Esophagus muscularis mucosa (tissue), 4 donors: ENCODE measurements around the gene HAUS5. TPM values are rescaled to one million over a fixed set of nuclear protein-coding genes. Genes with fewer than 3 reads are reported as not detected.

Experiments
- DNase-seq: peaks from one replicate; pipeline ENCODE4 v3.0.0-alpha.2; 2017; ENCODE audit errors: extremely low spot score
- H3K27ac ChIP-seq, 4 donors: fragments of 200-600 bp; sonication (generic); replicated peaks in 1 of 4; 1 replicate in 3 of 4; 2 replicates in 1 of 4; pipeline ENCODE4 v1.5.1; 2016 to 2019; ENCODE audit warnings: mild to moderate bottlenecking in 1 of 4
- H3K27me3 ChIP-seq, 4 donors: fragments of 200-600 bp; sonication (generic); one replicate each; pipeline versions ENCODE4 v1.5.1 to v1.6.0; 2016 to 2019
- H3K36me3 ChIP-seq, 4 donors: fragments of 200-600 bp; sonication (generic); one replicate each; pipeline ENCODE4 v1.5.1; 2016 to 2019
- H3K4me1 ChIP-seq, 4 donors: fragments of 200-600 bp; sonication (generic); one replicate each; pipeline ENCODE4 v1.5.1; 2016 to 2019
- H3K4me3 ChIP-seq, 4 donors: fragments of 200-600 bp; sonication (generic); 1 replicate in 2 of 4; 2 replicates in 2 of 4; pipeline ENCODE4 v1.5.1; 2016 to 2019; ENCODE audit warnings: mild to moderate bottlenecking in 4 of 4, moderate library complexity in 1 of 4
- H3K9me3 ChIP-seq, 4 donors: fragments of 200-600 bp; sonication (generic); 1 replicate in 3 of 4; 2 replicates in 1 of 4; pipeline ENCODE4 v1.5.1; 2016 to 2019
- CTCF ChIP-seq, 3 experiments: fragments of 200-600 bp in 2 of 3; fragments of 450-650 bp in 1 of 3; sonication (generic) in 2 of 3; IDR thresholded peaks; one replicate each; pipeline ENCODE4 v1.5.1; 2017 to 2019; ENCODE audit warnings: antibody characterized with exemption in 3 of 3, mild to moderate bottlenecking in 2 of 3, moderate library complexity in 1 of 3
- EP300 ChIP-seq: sonication (generic); formaldehyde crosslinking; IDR thresholded peaks from one replicate; pipeline ENCODE4 v1.6.1; 2017; ENCODE audit warnings: antibody characterized with exemption
- POLR2A ChIP-seq: fragments of 450-650 bp; IDR thresholded peaks from one replicate; pipeline ENCODE4 v1.6.1; 2017; ENCODE audit warnings: antibody characterized with exemption, moderate library complexity, mild to moderate bottlenecking, low read depth
- POLR2AphosphoS5 ChIP-seq, 2 donors: sonication (generic); formaldehyde crosslinking; IDR thresholded peaks; one replicate each; pipeline ENCODE4 v1.6.1; 2017; ENCODE audit warnings: antibody characterized with exemption in 2 of 2
- WGBS: methylation state at CpG from one replicate; pipeline ENCODE4 v1.1.5; 2018; 5-methylcytosine and 5-hydroxymethylcytosine counted together
- intact Hi-C: fragments of 100-400 bp; cut with DNase I; formaldehyde crosslinking; loops from one replicate; pipeline ENCODE4 v1.15.1; 2023
- total RNA-seq, 4 donors: library from RNA; depleted of rRNA; stranded (reverse); fragments of >200 nt; gene quantifications; one replicate each; pipeline versions ENCODE4 v1.1.0 to v1.2.1, GENCODE V29; 2016

HAUS5 gene
- total RNA-seq, 4 donors from 2014 or later = 3.7 to 4.7 (median 4.3) TPM

GRCh38 chr19:35618857-35619256 lies 6.3 kb downstream of the HAUS5 start:
- TF ChIP-seq POLR2AphosphoS5 (IDR thresholded peaks at IDR 0.05) (no peak), POLR2A (no peak), EP300 (no peak), CTCF (IDR thresholded peaks at IDR 0.05) (no peak)
- no peaks in the 10 kb centered on the region for H3K9me3 ChIP-seq
- no peak overlapping the region for H3K27ac ChIP-seq
- H3K27me3 ChIP-seq = no peaks in the 10 kb centered on the region
- no peak for DNase-seq
- WGBS = 73% methylated on average over 7 of the region's 7 CpGs
- no peak overlapping the region for H3K4me3 ChIP-seq
- peaks cover 0 to 67% (median 37%) of the 10 kb centered on the region in 4 donors for H3K36me3 ChIP-seq
- intact Hi-C loops = no loop called here
- no peaks in the 10 kb centered on the region for H3K4me1 ChIP-seq

- no peaks in the 10 kb centered on the region for H3K4me1 ChIP-seq
- intact Hi-C loops = no loop called here
- WGBS = 96% methylated on average over 6 of the region's 12 CpGs
- H3K9me3 ChIP-seq = no peaks in the 10 kb centered on the region
- H3K4me3 ChIP-seq = no peak overlapping the region
- no peak for DNase-seq
- no peak overlapping the region for H3K27ac ChIP-seq
- no peaks in the 10 kb centered on the region for H3K27me3 ChIP-seq
- H3K36me3 ChIP-seq = peaks cover 0 to 67% (median 37%) of the 10 kb centered on the region in 4 donors
- TF ChIP-seq POLR2AphosphoS5 (IDR thresholded peaks at IDR 0.05) = no peak
- no peak for TF ChIP-seq POLR2A
- no peak for TF ChIP-seq EP300
- TF ChIP-seq CTCF (IDR thresholded peaks at IDR 0.05) = no peak
These were observed 6.9 kb downstream of the HAUS5 start for GRCh38 chr19:35619290-35619923.

GRCh38 chr19:35620001-35620400 lies 7.5 kb downstream of the HAUS5 start:
- Histone ChIP-seq H3K9me3 (no peaks in the 10 kb centered on the region), H3K4me3 (no peak overlapping the region), H3K36me3 (peaks cover 0 to 65% (median 35%) of the 10 kb centered on the region in 4 donors), H3K4me1 (no peaks in the 10 kb centered on the region), H3K27ac (no peak overlapping the region), H3K27me3 (no peaks in the 10 kb centered on the region)
- 90% methylated on average over 17 of the region's 17 CpGs for WGBS
- no peak for TF ChIP-seq EP300
- no peak for TF ChIP-seq CTCF (IDR thresholded peaks at IDR 0.05)
- no peak for TF ChIP-seq POLR2A
- TF ChIP-seq POLR2AphosphoS5 (IDR thresholded peaks at IDR 0.05) = no peak
- intact Hi-C loops = no loop called here
- DNase-seq = no peak

GRCh38 chr19:35621708-35622107 lies 9.2 kb downstream of the HAUS5 start:
- no peaks in the 10 kb centered on the region for H3K27me3 ChIP-seq
- intact Hi-C loops = no loop called here
- TF ChIP-seq POLR2AphosphoS5 (IDR thresholded peaks at IDR 0.05) (no peak), POLR2A (no peak), CTCF (IDR thresholded peaks at IDR 0.05) (no peak), EP300 (no peak)
- no peaks in the 10 kb centered on the region for H3K9me3 ChIP-seq
- no peaks in the 10 kb centered on the region for H3K4me1 ChIP-seq
- 91% methylated on average over 9 of the region's 9 CpGs for WGBS
- H3K4me3 ChIP-seq = no peak overlapping the region
- no peak overlapping the region for H3K27ac ChIP-seq
- peaks cover 0 to 50% (median 28%) of the 10 kb centered on the region in 4 donors for H3K36me3 ChIP-seq
- DNase-seq = no peak

- no peaks in the 10 kb centered on the region for H3K27me3 ChIP-seq
- H3K27ac ChIP-seq = no peak overlapping the region
- TF ChIP-seq POLR2AphosphoS5 (IDR thresholded peaks at IDR 0.05) (no peak), EP300 (no peak), CTCF (IDR thresholded peaks at IDR 0.05) (no peak), POLR2A (no peak)
- DNase-seq = no peak
- H3K4me1 ChIP-seq = peaks cover 2 to 3% (median 2%) of the 10 kb centered on the region in 4 donors
- intact Hi-C loops = no loop called here
- no peaks in the 10 kb centered on the region for H3K9me3 ChIP-seq
- peaks cover 0 to 39% (median 19%) of the 10 kb centered on the region in 4 donors for H3K36me3 ChIP-seq
- H3K4me3 ChIP-seq = no peak overlapping the region
- 85% methylated on average over 8 of the region's 13 CpGs for WGBS
These were observed 10.2 kb downstream of the HAUS5 start for GRCh38 chr19:35622750-35623149.
